Stimulated activated CD8-positive, alpha-beta memory T cell treated with anti-CD3 and anti-CD28 coated beads, Interleukin-7, amount 100 ng/mL, for 48 hours (primary cell): ENCODE data around the gene PIGL.
A peak's percentile ranks its signal among the peaks of the same experiment; 100 is the strongest.
"Not testable (repeated sequence)": the region's sequence is repeated elsewhere in the genome, so short reads cannot be mapped to it uniquely, and the experiment has no call there.

Experiments used
- DNase-seq, 2 donors: peaks; one replicate each; pipeline ENCODE4 v3.0.0-alpha.2; 2020; ENCODE audit warnings: low read depth in 1 of 2; ENCODE audit errors: extremely low read depth in 1 of 2

PIGL gene

GRCh38 chr17:16273499-16273898, 56.5 kb downstream of the PIGL start:
- no peak for DNase-seq

DNA sequence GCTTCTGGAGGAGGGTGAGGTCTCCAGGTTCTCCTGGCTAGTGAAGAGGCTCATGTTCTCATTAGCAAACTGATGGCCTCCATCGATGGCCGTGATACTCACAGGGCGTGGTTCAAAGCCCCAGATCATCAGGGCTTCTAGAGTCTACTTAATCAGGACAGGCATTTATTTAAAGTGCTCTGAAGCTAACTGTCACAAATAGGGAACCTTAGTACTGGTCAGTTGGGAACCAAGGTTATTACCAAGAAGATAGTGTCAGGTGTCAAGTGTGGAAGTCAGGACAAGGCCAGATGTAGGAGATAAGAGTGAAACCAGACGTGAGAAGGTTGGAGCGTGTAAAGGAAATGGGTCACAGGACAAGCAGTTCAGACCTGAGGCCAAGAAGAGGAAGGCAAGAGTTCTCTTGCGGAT, 56.9 kb downstream of the PIGL start:
- no peak for DNase-seq

DNA sequence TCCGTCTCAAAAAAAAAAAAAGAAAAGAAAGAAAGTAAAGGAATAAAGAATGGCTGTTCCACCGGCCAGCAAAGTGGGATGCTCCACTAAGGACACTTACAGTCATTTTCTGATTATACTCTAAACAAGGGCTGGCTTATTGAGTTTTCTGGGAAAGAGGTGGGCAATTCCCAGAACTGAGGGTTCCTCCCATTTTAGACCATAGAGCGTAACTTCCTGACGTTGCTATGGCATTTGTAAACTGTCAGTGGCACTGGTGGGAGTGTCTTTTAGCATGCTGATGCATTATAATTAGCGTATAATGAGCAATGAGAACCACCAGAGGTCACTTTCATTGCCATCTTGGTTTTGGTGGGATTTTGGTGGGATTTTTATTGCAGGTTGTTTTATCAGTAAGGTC, 58.0 kb downstream of the PIGL start:
- no peak for DNase-seq

- no peak for DNase-seq
These were observed 60.2 kb downstream of the PIGL start for GRCh38 chr17:16277163-16277562.

DNA sequence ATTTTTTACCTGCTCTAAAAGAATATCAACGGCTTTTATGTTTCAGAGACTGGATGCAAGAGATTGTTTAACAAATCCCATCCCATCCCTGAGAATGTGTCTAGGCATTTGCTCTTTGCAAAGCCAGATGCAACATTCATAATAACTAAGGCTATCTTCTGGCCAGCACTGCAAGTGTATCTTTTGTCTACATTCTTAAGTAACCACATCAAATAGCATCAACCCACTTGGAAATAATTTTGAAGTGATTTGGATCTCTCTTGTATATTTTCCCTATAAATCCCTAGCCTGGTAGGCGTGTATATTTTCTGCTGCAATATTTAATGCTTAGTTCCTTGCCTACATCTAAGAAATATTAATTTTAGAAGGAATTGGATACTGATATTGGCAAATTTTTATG, 64.3 kb downstream of the PIGL start:
- no peak for DNase-seq

GRCh38 chr17:16282522-16282921, 65.5 kb downstream of the PIGL start:
- no peak for DNase-seq

DNA sequence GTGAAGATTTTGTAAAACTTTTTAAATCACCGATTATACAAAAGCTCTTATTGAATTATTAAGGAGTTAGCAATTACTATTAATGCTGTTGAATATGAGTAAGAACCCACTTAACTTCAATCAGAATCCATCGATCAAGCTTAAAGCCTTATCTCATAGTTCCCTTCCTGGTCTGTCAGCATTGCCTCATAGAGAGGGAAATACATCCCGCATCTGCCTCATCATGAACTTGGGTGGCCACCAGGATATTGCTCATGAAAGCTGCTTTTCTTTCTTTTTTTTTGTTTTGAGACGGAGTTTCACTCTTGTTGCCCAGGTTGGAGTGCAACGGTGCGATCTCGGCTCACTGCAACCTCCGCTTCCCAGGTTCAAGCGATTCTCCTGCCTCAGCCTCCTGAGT, 66.7 kb downstream of the PIGL start:
- no peak for DNase-seq

DNA sequence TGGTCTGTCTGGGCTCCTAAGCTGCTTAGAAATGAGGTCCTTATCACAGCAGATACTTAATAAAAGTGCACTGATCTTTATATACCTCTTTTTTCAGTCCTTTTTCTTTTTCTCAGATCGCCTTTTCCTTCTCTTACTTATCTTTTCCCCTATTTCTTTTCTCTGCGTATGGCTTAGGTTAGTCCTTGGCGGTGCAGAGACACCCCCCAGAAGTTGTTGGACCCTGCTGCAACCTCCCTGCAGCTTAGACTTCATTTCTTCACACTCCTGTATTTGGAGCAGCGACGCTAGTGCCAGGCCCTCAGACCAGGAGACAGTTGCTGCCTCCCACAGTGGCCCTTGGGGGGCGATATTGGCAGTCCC, 68.6 kb downstream of the PIGL start:
- no peak for DNase-seq

GRCh38 chr17:16286009-16286946, 69.3 kb downstream of the PIGL start:
- DNase-seq: peak; percentile 66 to 80

DNA sequence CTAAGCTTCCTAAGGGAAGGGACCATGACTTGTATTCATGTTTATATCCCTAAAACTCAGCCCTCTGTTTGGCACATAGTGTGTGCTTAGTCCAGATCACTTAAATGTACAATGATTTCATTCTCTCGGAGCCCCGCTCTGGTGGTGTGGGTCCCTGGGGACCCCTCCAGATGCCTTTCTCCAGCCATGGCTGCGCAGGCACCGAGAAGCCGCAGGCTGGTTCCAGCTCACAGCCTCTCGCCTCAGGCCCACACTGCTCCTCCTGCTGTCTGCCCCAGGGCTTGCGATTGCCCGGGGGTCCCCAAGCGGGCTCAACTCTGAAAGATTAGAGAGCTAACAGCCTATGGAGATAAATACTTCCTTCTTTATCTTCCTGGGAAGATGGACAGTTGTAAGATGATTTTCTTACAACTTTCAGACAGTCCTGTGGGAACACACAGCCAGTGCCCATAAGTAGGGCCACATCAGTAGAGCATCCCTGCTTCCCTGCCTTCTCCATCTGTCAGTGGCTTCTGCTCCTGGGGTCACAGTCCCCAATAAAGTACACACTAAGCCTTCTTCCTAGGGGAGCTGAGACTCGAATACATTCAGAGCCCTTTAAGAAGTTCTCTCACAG, 70.0 kb downstream of the PIGL start:
- no peak for DNase-seq

GRCh38 chr17:16287563-16288027, 70.6 kb downstream of the PIGL start:
- DNase-seq: no peak

GRCh38 chr17:16288860-16289571, 72.0 kb downstream of the PIGL start:
- no peak for DNase-seq

GRCh38 chr17:16293931-16294330, 76.9 kb downstream of the PIGL start:
- no peak for DNase-seq

- DNase-seq: no peak
These were observed 77.5 kb downstream of the PIGL start for GRCh38 chr17:16294560-16294959.

DNA sequence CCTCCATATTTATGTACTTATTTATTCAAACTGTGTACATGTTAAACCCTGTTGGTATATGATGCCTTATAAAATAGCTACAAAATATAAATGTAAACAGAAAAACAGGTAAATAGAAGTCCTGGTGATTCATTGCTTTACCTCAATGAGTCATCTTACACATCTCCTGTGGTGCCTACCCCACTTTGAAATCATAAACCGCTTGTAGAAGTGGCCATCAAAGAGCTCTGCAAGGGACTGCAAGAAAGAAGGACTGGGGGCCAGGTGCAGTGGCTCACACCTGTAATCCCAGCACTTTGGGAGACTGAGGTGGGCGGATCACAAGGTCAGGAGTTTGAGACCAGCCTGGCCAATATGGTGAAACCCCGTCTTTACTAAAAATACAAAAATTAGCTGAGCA, 79.1 kb downstream of the PIGL start:
- not testable (repeated sequence) for DNase-seq

DNA sequence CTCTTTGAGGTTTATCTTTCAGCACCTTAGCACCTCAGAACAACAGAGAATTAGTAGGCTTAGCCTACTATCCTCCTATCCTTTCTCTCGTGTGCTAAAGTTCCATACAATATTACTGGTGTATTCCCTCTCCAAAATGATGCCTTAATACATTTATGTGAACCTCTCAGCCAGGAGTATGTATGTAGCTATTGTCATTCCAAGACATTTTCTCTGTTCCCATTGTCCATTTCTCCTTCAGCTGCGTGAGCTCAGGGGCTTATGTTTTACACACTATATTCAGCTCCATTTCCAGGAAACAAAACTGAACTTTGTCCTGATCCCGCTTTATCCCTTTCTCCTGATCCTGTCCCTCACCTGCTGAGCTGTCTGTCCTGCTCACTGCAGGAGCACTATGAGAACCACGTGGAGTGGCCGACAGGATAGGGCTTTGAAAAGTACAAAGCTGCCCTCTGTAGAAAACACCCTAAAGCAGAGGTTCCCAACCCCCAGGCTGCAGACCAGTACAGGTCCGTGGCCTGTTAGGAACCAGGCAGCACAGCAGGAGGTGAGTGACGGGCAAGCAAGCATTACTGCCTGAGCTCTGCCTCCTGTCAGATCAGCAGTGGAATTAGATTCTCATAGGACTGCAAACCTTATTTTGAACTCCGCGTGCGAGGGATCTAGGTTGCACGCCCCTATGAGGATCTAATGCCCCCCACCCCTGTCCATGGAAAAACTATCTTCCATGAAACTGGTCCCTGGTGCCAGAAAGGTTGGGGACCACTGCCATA, 80.5 kb downstream of the PIGL start:
- no peak for DNase-seq

DNA sequence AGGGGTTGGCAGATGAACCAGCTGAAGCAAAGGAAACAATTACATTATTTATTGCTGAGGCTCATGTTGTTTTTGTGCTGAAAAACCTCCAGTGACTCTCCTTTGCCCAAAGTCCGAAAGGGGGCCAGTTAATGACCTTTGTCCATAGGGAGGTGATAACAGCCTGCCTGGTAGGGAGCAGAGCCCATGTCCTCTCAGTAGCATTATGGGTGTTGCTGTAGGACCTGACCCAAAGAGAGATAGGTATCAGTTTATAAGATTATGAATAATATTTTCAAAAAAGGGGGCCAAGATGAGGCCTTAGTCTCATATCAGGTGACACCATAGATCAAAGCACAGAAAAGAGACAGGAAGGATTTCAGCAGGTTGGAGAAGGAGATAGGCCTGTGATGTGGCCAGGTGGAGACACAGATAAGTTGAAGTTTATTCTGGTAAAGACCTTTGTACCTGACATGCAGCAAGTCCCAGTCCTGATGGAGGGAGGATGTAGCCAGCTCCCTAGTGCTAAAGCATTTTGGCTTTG, 81.2 kb downstream of the PIGL start:
- no peak for DNase-seq

DNA sequence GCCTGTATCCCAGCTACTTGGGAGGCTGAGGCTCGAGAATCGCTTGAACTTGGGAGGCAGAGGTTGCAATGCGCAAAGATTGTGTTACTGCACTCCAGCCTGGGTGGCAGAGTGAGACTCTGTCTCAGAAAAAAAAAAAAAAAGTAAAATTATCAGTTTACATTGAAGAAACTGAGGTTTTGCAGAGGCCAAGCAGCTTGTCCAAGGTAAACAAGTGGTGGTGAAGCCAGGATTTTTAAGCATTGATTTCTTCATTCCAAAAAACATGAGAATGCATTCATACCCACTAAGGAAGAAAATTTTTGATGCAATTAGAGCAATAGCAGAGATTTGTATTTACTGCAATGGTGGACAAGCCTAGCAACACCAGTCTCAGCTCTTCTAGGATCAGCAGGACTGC, 83.5 kb downstream of the PIGL start:
- DNase-seq: no peak

GRCh38 chr17:16301963-16302855, 85.2 kb downstream of the PIGL start:
- DNase-seq: no peak

- DNase-seq: no peak
These were observed 85.8 kb downstream of the PIGL start for GRCh38 chr17:16302856-16303255.
